Daoy (cell line): Measurements from ENCODE around the gene SPOCK1. TPM values are rescaled to one million over a fixed set of nuclear protein-coding genes. Genes with fewer than 3 reads are reported as not detected.

Source experiments
- DNase-seq: peaks from one replicate; pipeline ENCODE4 v3.0.0-alpha.2; 2015; ENCODE audit warnings: low read depth
- total RNA-seq: library from RNA; depleted of rRNA; stranded (reverse); fragments of >200 nt; shearing (Covaris generic); gene quantifications from 2 replicates; pipeline ENCODE4 v1.2.3, GENCODE V29; 2014

Gene SPOCK1
- total RNA-seq, 1 experiment from 2014 or later = 61.0 TPM

DNA sequence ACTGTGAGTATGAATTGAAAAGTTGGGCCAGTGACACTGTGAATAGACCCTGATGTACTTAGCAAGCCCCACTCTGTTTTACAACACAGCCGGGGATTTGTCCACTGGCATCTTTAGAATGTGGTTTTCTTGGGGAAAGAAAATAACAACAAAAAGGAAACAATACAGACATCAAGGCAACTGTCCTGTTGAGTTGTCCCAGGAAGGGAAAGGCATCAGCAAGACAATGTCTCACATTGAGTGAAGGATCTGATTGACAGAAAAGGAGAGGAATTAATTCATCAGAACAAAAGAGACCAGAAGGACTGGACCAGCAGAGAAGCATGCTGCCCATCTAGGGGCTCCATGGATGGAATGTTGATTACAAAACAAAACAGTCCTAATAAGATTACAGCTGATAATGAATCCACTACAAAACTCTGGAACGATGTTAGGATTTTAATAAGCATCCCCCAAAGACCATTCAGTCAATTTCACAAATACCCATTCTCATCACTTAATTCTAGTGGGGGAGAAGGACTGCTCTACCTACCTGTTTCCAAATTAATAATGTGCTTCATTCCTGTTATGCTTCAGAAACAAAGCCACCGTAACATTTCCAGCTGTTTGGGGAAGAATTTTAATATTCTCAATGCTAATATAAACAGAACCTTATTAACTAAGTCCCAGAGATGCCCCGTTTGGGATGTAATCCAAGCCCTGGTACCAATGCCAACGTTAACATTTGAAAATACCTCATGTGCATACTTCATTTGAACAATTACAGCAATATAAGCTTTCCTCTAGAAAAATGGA, 298.0 kb downstream of the SPOCK1 start:
- no peak for DNase-seq

GRCh38 chr5:137199966-137200365, 299.2 kb downstream of the SPOCK1 start:
- peak; percentile 67 for DNase-seq

DNA sequence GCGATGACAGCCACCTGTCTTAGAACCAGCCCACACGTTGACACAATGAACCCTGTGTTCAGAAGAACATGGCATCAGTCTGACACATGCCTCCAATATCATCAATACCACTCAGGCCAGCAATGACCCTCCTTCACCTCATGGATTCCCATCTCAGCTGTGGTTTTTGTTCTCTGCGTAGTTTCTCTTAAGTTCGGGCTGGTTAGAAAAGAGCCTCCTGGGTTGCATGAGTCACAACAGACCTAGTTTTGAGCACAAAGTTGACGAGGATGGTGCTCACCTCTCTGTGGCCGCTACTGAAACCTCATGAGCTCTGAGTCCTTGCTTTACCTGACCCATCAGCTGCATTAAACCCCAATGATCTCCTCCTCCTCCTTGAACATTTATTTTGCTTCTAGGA, 299.9 kb downstream of the SPOCK1 start:
- DNase-seq = no peak

DNA sequence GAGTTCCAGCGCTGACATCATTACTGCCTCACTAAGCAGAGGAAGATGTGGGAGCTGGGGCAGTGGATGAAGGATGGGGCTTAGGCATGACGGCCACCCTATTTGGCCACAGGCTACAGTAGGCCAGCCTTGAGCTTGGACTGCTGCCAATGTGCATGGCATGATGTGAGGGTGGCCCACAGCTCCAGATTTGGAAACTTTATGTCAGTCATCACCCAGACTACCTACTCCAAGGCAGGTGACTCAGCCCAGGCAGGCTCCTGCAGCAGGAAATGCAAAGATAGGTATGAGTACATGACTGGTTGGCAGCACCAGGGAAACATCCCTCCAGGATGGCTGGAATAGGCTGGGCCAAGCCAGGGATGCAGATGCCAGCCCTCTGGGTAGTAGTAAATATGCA, 303.6 kb downstream of the SPOCK1 start:
- DNase-seq = peak; percentile 44

GRCh38 chr5:137194300-137194699, 304.8 kb downstream of the SPOCK1 start:
- no peak for DNase-seq

GRCh38 chr5:137192293-137192743, 306.8 kb downstream of the SPOCK1 start:
- no peak for DNase-seq

DNA sequence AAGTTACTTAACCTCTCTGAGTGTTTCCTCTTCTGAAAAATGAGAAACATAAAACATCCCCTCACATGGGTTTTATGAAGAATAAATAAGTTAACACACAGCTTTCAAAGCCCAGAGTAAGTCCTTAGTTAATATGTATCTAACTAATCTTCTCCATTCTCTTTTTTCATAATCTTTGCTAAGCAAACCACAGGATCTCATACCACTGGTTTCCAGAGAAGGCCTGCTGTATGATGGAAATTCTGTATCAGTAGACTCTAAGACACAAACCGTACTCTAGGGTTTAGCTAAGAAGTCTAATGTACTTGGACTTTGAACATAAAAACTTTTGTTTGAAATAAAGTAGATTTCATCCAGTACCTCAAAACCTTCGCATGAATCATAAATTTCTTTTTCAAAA, 307.9 kb downstream of the SPOCK1 start:
- no peak for DNase-seq

- no peak for DNase-seq
Measured at GRCh38 chr5:137190441-137190840, 308.7 kb downstream of the SPOCK1 start.

GRCh38 chr5:137190031-137190430, 309.1 kb downstream of the SPOCK1 start:
- no peak for DNase-seq

DNA sequence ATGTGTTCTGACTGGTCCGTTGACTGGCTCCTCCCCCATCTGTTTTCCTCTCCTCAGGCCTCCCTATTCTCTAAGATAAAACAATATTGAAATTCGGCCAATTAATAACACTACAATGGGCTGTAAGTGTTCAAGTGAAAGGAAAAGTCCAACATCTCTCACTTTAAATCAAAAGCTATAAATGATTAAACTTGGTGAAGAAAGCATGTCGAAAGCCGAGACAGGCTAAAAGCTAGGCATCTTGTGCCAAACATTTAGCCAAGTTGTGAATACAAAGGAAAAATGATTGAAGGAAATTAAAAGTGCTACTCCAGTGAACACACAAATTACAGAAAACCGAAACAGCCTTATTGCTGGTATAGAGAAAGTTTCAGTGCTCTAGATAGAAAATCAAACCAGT, 310.6 kb downstream of the SPOCK1 start:
- no peak for DNase-seq

GRCh38 chr5:137186759-137187461, 312.2 kb downstream of the SPOCK1 start:
- DNase-seq = peak; percentile 57

DNA sequence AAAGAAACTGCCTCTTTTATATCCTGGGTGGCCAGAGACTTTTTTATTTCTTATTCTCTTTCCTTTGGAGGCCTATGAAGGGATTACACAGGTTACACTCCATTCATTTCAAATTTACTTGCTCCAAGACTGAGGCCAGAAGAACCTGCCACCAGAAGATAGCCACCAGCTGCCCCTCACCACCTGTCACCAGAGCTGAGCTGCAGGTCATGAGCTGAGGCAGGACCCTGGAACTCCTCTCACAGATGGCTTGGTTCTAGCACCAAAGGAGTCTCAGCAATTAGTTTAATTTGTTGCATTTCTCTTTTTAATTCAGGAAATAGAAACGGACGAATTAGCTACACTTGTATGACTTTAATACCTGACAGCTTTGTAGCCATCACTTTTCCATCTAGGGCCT, 313.9 kb downstream of the SPOCK1 start:
- DNase-seq = no peak

GRCh38 chr5:137184734-137185133, 314.4 kb downstream of the SPOCK1 start:
- no peak for DNase-seq

GRCh38 chr5:137182576-137182975, 316.6 kb downstream of the SPOCK1 start:
- no peak for DNase-seq

DNA sequence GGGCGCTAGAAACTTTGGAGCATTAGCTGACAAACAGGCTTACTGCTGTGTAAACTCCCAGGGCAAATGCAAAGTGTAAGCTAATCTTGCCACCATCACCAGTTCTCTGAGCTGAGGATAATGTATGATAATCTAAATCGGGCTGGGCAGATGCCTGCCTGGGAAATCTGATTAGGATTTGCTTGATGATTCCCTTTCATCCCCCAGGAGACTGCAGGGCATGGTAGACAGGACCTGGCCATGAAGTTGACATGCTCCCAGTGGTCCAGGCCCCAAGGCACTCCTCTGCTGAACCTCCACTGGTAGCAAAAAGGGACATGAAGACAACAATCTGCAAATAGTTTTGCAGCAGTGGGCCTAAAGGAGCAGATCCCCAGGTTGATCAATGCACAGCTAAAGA, 317.5 kb downstream of the SPOCK1 start:
- DNase-seq = no peak

GRCh38 chr5:137179203-137179602, 319.9 kb downstream of the SPOCK1 start:
- no peak for DNase-seq

GRCh38 chr5:137176609-137177008, 322.5 kb downstream of the SPOCK1 start:
- DNase-seq = no peak

- no peak for DNase-seq
Measured at GRCh38 chr5:137176126-137176525, 323.0 kb downstream of the SPOCK1 start.

DNA sequence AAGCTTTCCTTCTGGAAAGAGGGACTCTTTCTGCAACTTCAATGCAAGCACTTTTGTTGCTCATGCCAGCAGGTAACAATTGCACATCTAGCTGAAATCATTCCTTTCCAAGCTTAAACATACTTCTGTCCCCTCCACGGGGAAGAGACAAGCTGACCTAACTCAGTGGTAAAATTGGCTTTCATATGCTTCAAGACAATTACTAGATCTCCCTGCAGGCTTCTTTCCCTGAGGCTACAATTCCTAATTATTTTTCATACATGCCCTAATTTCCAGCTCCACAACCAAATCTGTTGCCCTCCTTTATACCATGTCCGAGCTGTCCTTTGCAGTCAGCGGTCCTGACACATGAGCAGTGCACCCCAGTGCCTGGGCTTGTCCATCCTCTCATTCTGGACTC, 324.9 kb downstream of the SPOCK1 start:
- DNase-seq = no peak

GRCh38 chr5:137172258-137172657, 326.9 kb downstream of the SPOCK1 start:
- no peak for DNase-seq

GRCh38 chr5:137167187-137167586, 331.9 kb downstream of the SPOCK1 start:
- no peak for DNase-seq

- peak; percentile 32 for DNase-seq
Measured at GRCh38 chr5:137164961-137165360, 334.2 kb downstream of the SPOCK1 start.

DNA sequence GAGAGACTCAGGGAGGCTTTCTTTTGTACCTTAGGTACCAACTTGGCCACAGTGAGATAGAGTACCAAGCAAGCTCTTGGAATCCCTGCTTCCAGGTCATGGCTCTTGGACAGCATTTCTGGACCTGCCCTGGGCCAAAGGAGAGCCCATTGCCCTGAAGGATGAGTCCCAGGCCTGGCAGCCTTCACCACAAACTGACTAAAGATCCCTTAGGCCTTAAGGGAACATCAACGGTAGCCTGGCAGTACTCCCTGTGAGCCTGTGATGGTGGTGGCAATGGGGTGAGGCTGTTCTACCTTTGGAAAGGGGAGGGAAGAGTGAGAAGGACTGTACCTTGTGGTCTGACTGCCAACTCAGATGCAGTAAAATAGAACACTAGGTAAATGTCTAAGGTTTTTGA, 334.6 kb downstream of the SPOCK1 start:
- DNase-seq = no peak
